ENCODE data around the gene CENPU. TPM values are rescaled to one million over a fixed set of nuclear protein-coding genes. Genes with fewer than 3 reads are reported as not detected.

CENPU gene
- total and polyA plus RNA-seq, 2 of the 13 experiments (the other 11 are each of a cell fraction or from before 2014, with no cell fraction given): 11.7 to 35.8 TPM

- TF ChIP-seq CEBPB (IDR thresholded peaks at IDR 0.05; ENCODE audit: borderline replicate concordance, low read depth, low read length) (no peak), ZNF691 (CRISPR knock-in tag; IDR thresholded peaks at IDR 0.05; ENCODE audit: borderline replicate concordance, low read depth) (0 out of 2 replicates have a peak, but pooled peaks have one; percentile 22), BRCA1 (CRISPR knock-in tag; IDR thresholded peaks at IDR 0.05) (no peak), ZNF430 (CRISPR knock-in tag; IDR thresholded peaks at IDR 0.05) (no peak), EED (CRISPR knock-in tag; IDR thresholded peaks at IDR 0.05) (no peak), ZNF484 (CRISPR knock-in tag; IDR thresholded peaks at IDR 0.05; ENCODE audit: borderline replicate concordance, low read depth) (no peak), ZFY (CRISPR knock-in tag; IDR thresholded peaks at IDR 0.05) (no peak), TFE3 (CRISPR knock-in tag; IDR thresholded peaks at IDR 0.05) (no peak), TSC22D2 (CRISPR knock-in tag; IDR thresholded peaks at IDR 0.05; ENCODE audit: borderline replicate concordance) (no peak), ZNF749 (CRISPR knock-in tag; IDR thresholded peaks at IDR 0.05; ENCODE audit: borderline replicate concordance) (no peak), ZC3H13 (CRISPR knock-in tag; IDR thresholded peaks at IDR 0.05) (no peak), SMAD3 (CRISPR knock-in tag; IDR thresholded peaks at IDR 0.05) (no peak), DNMT3B (CRISPR knock-in tag; conservative IDR thresholded peaks at IDR 0.05) (no peak), LBX2 (CRISPR knock-in tag; IDR thresholded peaks at IDR 0.05; ENCODE audit: borderline replicate concordance) (no peak), ZFP36 (IDR thresholded peaks at IDR 0.05; ENCODE audit: borderline replicate concordance, low read depth, low read length, partially characterized antibody) (no peak), ZNF101 (CRISPR knock-in tag; IDR thresholded peaks at IDR 0.05; ENCODE audit: borderline replicate concordance, low read depth) (no peak), NFAT5 (CRISPR knock-in tag; IDR thresholded peaks at IDR 0.05) (no peak), ZNF543 (CRISPR knock-in tag; IDR thresholded peaks at IDR 0.05) (0 out of 2 replicates have a peak, but pooled peaks have one; percentile 0), ZNF549 (CRISPR knock-in tag; IDR thresholded peaks at IDR 0.05) (no peak), TOPORS (CRISPR knock-in tag; IDR thresholded peaks at IDR 0.05) (no peak), ZNF83 (CRISPR knock-in tag; IDR thresholded peaks at IDR 0.05; ENCODE audit: borderline replicate concordance) (no peak), SCMH1 (CRISPR knock-in tag; IDR thresholded peaks at IDR 0.05; ENCODE audit: borderline replicate concordance) (no peak), NBN (conservative IDR thresholded peaks at IDR 0.05) (no peak), KLF13 (CRISPR knock-in tag; IDR thresholded peaks at IDR 0.05) (no peak), BHLHE40 (IDR thresholded peaks at IDR 0.05; ENCODE audit: low read length) (no peak)
These were observed 85.9 kb downstream of the CENPU start (continued) for GRCh38 chr4:184648054-184648312.
